ENCODE data around the gene PTPRN2. TPM values are rescaled to one million over a fixed set of nuclear protein-coding genes. Genes with fewer than 3 reads are reported as not detected.

PTPRN2 gene
- total RNA-seq, 4 donors from 2014 or later = 6.6 to 10.7 (median 8.2) TPM

GRCh38 chr7:157978766-157979165 is 608.9 kb downstream of the PTPRN2 start:
- Histone ChIP-seq H3K27me3 (no peaks in the 10 kb centered on the region), H3K9me3 (peaks cover 0 to 26% (median 0%) of the 10 kb centered on the region in 4 donors), H3K36me3 (no peaks in the 10 kb centered on the region), H3K4me3 (no peak overlapping the region), H3K27ac (no peak overlapping the region), H3K4me1 (no peaks in the 10 kb centered on the region)
- 89 to 91% methylated on average over 12 of the region's 12 CpGs for WGBS, 2 donors
- TF ChIP-seq EP300 (IDR thresholded peaks at IDR 0.05) = no peak
- no peak for TF ChIP-seq CTCF (IDR thresholded peaks at IDR 0.05)
- TF ChIP-seq POLR2A (IDR thresholded peaks at IDR 0.05) = no peak
- DNase-seq (ENCODE audit: low spot score in 2 of 2) = no peak

- no peak for DNase-seq (ENCODE audit: low spot score in 2 of 2)
- WGBS, 2 donors = 83% methylated on average over 20 of the region's 20 CpGs
Observed at GRCh38 chr7:157977717-157978496, 609.7 kb downstream of the PTPRN2 start.

GRCh38 chr7:157977306-157977705 is 610.3 kb downstream of the PTPRN2 start:
- TF ChIP-seq CTCF (IDR thresholded peaks at IDR 0.05) (no peak), POLR2A (IDR thresholded peaks at IDR 0.05) (no peak), EP300 (IDR thresholded peaks at IDR 0.05) (no peak)
- 93 to 95% methylated on average over 5 of the region's 5 CpGs for WGBS, 2 donors
- Histone ChIP-seq H3K9me3 (peaks cover 0 to 39% (median 0%) of the 10 kb centered on the region in 4 donors), H3K36me3 (no peaks in the 10 kb centered on the region), H3K4me3 (no peak overlapping the region), H3K27ac (no peak overlapping the region), H3K4me1 (no peaks in the 10 kb centered on the region), H3K27me3 (no peaks in the 10 kb centered on the region)
- DNase-seq (ENCODE audit: low spot score in 2 of 2) = no peak

More at GRCh38 chr7:157977717-157978496, 609.7 kb downstream of the PTPRN2 start:
- no peak overlapping the region for H3K4me3 ChIP-seq
- H3K27ac ChIP-seq = no peak overlapping the region
- no peaks in the 10 kb centered on the region for H3K4me1 ChIP-seq
- no peak for TF ChIP-seq POLR2A (IDR thresholded peaks at IDR 0.05)
- H3K36me3 ChIP-seq = no peaks in the 10 kb centered on the region
- H3K27me3 ChIP-seq = no peaks in the 10 kb centered on the region
- H3K9me3 ChIP-seq = peaks cover 0 to 35% (median 0%) of the 10 kb centered on the region in 4 donors

GRCh38 chr7:157976406-157976805 is 611.2 kb downstream of the PTPRN2 start:
- WGBS, 2 donors = 92 to 98% methylated on average over 10 of the region's 10 CpGs
- no peak overlapping the region for H3K4me3 ChIP-seq
- no peak overlapping the region for H3K27ac ChIP-seq
- no peaks in the 10 kb centered on the region for H3K36me3 ChIP-seq
- TF ChIP-seq CTCF (IDR thresholded peaks at IDR 0.05) = no peak
- TF ChIP-seq POLR2A (IDR thresholded peaks at IDR 0.05) = no peak
- no peak for TF ChIP-seq EP300 (IDR thresholded peaks at IDR 0.05)
- peaks cover 0 to 46% (median 0%) of the 10 kb centered on the region in 4 donors for H3K9me3 ChIP-seq
- H3K4me1 ChIP-seq = no peaks in the 10 kb centered on the region
- H3K27me3 ChIP-seq = no peaks in the 10 kb centered on the region
- DNase-seq (ENCODE audit: low spot score in 2 of 2) = no peak

- H3K4me1 ChIP-seq = no peaks in the 10 kb centered on the region
- H3K36me3 ChIP-seq = no peaks in the 10 kb centered on the region
- DNase-seq (ENCODE audit: low spot score in 2 of 2) = no peak
- TF ChIP-seq CTCF (IDR thresholded peaks at IDR 0.05) = no peak
- TF ChIP-seq POLR2A (IDR thresholded peaks at IDR 0.05) = no peak
- no peak for TF ChIP-seq EP300 (IDR thresholded peaks at IDR 0.05)
- H3K4me3 ChIP-seq = no peak overlapping the region
- whole genome bisulfite sequencing, 2 donors = 86 to 89% methylated on average over 21 of the region's 21 CpGs
- H3K27ac ChIP-seq = no peak overlapping the region
- H3K27me3 ChIP-seq = no peaks in the 10 kb centered on the region
- peaks cover 0 to 47% (median 0%) of the 10 kb centered on the region in 4 donors for H3K9me3 ChIP-seq
Observed at GRCh38 chr7:157975401-157976372, 611.9 kb downstream of the PTPRN2 start.
